Ectodermal cell (in vitro differentiated cells): ENCODE measurements around the gene NFKBIB.
"Not testable (repeated sequence)": the region's sequence is repeated elsewhere in the genome, so short reads cannot be mapped to it uniquely, and the experiment has no call there.

ENCODE experiments used
- H3K27ac ChIP-seq: 2 replicates; pipeline ENCODE4 v1.7.0; 2013; ENCODE audit warnings: mild to moderate bottlenecking, low read depth, low read length; ENCODE audit not compliant: insufficient read depth, poor library complexity, severe bottlenecking
- H3K27me3 ChIP-seq: 2 replicates; pipeline ENCODE4 v1.7.0; 2013; ENCODE audit warnings: mild to moderate bottlenecking, low read length; ENCODE audit not compliant: insufficient read depth, control insufficient read depth, poor library complexity, severe bottlenecking
- H3K36me3 ChIP-seq: one replicate; pipeline ENCODE4 v1.7.0; 2013; ENCODE audit warnings: low read length; ENCODE audit not compliant: control insufficient read depth, insufficient read depth
- H3K4me1 ChIP-seq: one replicate; pipeline ENCODE4 v1.7.0; 2013; ENCODE audit warnings: low read length; ENCODE audit not compliant: control insufficient read depth, insufficient read depth
- H3K4me3 ChIP-seq: 2 replicates; pipeline ENCODE4 v1.7.0; 2013; ENCODE audit warnings: low read depth, low read length, control low read depth; ENCODE audit not compliant: insufficient read depth
- H3K9me3 ChIP-seq: 2 replicates; pipeline ENCODE4 v1.7.0; 2013; ENCODE audit warnings: mild to moderate bottlenecking, low read length, moderate library complexity; ENCODE audit not compliant: control insufficient read depth
- WGBS, 2 experiments: methylation state at CpG; one replicate each; pipeline ENCODE4 v1.1.7; 2013; ENCODE audit warnings: missing lambda C conversion rate in 2 of 2; 5-methylcytosine and 5-hydroxymethylcytosine counted together

Gene NFKBIB

DNA sequence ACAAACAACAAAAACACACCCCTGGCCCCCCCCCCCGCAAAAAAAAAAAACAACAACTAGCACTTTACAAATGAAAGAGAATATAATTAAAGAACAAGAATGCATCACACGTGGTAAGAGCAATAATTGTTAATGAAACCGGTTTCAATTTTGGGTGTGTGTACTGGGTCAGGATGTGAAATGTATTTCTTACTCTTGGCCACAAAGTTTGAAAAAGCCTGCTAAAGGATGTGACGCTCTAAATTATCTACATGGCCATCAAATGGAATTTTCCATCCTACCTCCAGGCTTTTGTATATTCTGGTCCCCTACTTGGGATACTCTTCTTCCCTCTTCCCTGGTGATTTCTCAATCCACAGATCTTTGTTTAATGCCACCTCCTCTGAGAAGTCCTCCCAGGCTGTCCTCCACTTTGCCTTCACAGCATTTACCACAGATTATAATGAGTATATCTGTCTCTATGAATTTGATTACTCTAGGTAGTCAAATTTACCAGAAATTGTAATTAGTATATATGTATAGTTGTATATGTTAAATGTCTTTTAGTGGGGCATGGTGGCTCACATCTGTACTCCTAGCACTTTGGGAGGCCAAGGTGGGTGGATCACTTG, 28.7 kb downstream of the NFKBIB start:
- Histone ChIP-seq H3K4me1 (no peaks in the 10 kb centered on the region), H3K4me3 (no peak overlapping the region), H3K27ac (no peak overlapping the region), H3K9me3 (no peaks in the 10 kb centered on the region), H3K27me3 (no peaks in the 10 kb centered on the region), H3K36me3 (peaks cover 24% of the 10 kb centered on the region)
- 82 to 94% methylated on average over 3 to 4 of the region's 4 CpGs for WGBS, 2 experiments

DNA sequence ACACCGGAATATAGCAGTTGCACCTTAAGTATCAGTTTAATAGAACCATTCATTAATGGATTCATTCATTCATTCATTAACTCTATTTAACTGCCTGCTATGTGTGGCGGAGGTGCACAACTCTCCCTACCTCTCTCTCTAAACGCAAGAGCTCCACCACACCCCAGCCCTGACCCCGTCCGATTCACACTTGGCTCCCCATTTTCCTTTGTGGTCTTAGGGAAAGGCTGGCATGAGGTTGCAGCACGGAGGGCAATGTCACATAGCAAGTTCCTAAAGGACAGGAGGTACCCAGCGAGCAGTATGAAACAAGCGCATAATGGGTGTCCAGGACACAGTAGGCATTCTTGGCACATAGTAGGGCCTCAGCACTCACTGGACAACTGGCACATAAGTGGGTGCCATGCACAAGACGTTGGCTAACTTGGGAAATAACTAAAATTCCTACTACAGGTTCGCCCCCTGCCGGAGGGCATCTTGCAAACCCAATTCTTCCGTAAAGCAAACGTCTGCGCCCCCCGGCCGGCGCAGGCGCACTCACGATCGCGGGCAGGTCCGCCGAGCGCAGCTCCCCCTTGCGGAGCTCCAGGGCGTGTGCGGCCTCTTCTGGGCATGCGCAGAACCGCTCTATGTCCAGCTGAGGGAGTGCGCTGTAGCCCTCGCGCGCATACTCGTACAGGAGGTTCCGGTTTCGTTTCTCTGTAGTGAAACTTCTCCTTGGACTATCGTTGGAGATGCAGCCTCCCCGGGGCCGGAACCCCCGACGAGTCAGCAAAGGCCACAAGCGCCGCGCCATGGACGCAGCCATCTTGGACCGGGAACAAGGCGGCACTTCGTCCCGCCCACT, 30.4 kb downstream of the NFKBIB start, which contains the start of gene SARS2:
TSS of gene SARS2 (minus strand) at position 835 of the 847 bp plus-strand sequence. CDS start at position 808, 27 bp downstream.
- WGBS, 2 experiments, result 4% methylated on average over 49 of the region's 49 CpGs

DNA sequence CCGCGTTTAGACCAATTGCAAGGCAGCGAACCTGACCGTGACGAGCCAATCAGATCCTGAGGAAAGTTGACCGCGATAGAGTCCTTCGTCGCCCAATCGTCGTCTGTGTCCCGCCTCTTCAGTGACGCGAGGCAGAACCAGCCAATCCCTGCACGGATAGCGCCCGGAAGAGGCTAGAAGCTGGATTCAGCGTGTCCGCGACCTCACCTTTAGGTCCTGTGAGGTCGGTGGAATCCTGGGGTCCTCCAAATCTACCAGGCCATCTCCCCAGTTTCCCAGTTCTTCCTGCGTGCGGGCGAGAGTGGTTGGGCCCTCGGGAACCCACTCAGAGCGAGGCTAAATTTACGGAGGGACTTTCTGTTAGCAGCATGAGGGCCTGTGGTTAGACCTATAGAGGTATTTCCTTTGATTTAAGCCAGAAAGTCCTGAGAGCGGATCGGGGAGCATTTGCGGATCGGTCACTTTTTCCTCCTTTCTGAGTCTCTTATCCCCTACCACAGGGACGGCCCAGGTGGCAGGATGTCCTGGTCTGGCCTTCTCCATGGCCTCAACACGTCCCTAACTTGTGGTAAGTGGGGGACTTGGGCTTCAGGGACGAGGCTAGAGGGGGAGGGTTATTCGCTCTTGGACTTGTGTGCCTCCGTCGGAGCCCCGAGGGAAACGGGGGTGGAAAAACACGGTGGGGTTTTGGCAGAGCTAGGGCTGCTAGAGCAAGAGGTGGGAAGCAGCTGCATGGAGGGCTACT, 31.2 kb downstream of the NFKBIB start, which contains the start of gene MRPS12:
TSS of gene MRPS12 (plus strand) at position 169 of the 745 bp plus-strand sequence. CDS start at position 520, 351 bp downstream.
- Histone ChIP-seq H3K27ac (peak within 1 kb of the TSS; percentile 95), H3K4me3 (peak within 1 kb of the TSS; percentile 98), H3K4me1 (no peaks in the 10 kb centered on the region), H3K27me3 (no peaks in the 10 kb centered on the region), H3K36me3 (peaks cover 15% of the 10 kb centered on the region), H3K9me3 (no peaks in the 10 kb centered on the region)
- 0 to 1% methylated on average over 40 of the region's 40 CpGs for WGBS, 2 experiments

More for the DNA sequence above, 30.4 kb downstream of the NFKBIB start, which contains the start of gene SARS2:
- no peaks in the 10 kb centered on the region for H3K9me3 ChIP-seq
- H3K4me3 ChIP-seq, result peak within 1 kb of the TSS; percentile 98
- no peaks in the 10 kb centered on the region for H3K27me3 ChIP-seq
- H3K36me3 ChIP-seq, result peaks cover 19% of the 10 kb centered on the region
- peak within 1 kb of the TSS; percentile 95 for H3K27ac ChIP-seq
- H3K4me1 ChIP-seq, result no peaks in the 10 kb centered on the region

DNA sequence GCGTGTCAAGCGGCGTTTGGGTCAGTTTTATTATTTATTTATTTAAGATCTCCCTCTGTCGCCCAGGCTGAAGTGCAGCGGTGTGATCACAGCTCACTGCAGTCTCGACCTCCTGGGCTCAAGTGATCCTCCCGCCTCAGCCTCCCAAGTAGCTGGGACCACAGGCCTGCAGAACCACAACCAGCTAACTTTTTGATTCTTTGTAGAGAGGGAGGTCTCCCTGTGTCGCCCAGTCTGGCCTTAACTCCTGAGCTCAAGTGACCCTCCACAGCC, 31.7 kb downstream of the NFKBIB start:
- no peaks in the 10 kb centered on the region for H3K27me3 ChIP-seq
- 33 to 38% methylated on average over 8 of the region's 8 CpGs for WGBS, 2 experiments
- H3K27ac ChIP-seq, result no peak overlapping the region
- H3K4me1 ChIP-seq, result no peaks in the 10 kb centered on the region
- peak overlapping the region; percentile 98 for H3K4me3 ChIP-seq
- H3K9me3 ChIP-seq, result no peaks in the 10 kb centered on the region
- H3K36me3 ChIP-seq, result peaks cover 15% of the 10 kb centered on the region

DNA sequence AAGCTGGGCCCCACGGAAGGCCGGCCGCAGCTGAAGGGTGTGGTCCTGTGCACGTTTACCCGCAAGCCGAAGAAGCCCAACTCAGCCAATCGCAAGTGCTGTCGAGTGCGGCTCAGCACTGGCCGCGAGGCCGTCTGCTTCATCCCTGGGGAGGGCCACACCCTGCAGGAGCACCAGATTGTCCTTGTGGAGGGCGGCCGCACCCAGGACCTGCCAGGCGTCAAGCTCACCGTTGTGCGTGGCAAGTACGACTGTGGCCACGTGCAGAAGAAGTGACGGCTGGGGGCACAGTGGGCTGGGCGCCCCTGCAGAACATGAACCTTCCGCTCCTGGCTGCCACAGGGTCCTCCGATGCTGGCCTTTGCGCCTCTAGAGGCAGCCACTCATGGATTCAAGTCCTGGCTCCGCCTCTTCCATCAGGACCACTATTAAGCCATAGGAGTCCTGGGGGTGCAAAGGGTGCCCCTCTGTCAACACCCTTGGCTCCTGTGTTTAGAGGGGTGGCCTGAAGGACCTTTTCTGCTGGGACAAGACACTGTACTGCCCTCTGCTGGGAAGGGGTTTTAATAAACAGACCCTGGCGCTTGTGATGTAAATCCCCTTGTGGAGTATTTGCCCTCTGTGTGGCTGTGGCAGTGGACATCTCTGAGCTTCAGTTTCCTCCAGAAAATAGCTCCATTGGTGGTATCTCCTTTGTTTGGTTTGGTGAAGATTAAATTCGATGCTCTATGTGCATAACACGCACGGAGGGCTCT, 32.8 kb downstream of the NFKBIB start:
- no peaks in the 10 kb centered on the region for H3K27me3 ChIP-seq
- 95 to 96% methylated on average over 29 of the region's 29 CpGs for WGBS, 2 experiments
- no peaks in the 10 kb centered on the region for H3K4me1 ChIP-seq
- H3K27ac ChIP-seq, result no peak overlapping the region
- peaks cover 15% of the 10 kb centered on the region for H3K36me3 ChIP-seq
- H3K9me3 ChIP-seq, result no peaks in the 10 kb centered on the region
- no peak overlapping the region for H3K4me3 ChIP-seq

DNA sequence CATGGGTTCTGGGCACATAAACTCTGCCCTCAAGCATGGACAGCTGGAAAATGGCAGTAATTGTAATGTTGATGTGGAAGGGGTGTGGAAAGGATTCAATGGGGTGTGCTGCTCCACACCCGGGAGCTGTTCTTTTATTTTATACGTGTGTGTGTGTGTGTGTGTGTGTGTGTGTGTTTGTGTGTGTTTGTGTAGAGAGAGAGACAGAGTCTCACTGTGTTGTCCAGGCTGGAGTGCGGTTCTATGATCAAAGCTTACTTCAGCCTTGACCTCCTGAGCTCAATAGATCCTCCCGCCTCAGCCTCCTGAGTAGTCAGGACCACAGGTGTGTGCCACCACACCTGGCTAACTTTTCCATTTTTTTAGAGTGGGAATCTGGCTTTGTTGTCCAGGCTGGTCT, 33.8 kb downstream of the NFKBIB start:
- Histone ChIP-seq H3K4me3 (no peak overlapping the region), H3K4me1 (no peaks in the 10 kb centered on the region), H3K9me3 (no peaks in the 10 kb centered on the region), H3K36me3 (peaks cover 15% of the 10 kb centered on the region), H3K27ac (no peak overlapping the region), H3K27me3 (no peaks in the 10 kb centered on the region)
- WGBS, 2 experiments, result 85 to 93% methylated on average over 4 of the region's 4 CpGs

DNA sequence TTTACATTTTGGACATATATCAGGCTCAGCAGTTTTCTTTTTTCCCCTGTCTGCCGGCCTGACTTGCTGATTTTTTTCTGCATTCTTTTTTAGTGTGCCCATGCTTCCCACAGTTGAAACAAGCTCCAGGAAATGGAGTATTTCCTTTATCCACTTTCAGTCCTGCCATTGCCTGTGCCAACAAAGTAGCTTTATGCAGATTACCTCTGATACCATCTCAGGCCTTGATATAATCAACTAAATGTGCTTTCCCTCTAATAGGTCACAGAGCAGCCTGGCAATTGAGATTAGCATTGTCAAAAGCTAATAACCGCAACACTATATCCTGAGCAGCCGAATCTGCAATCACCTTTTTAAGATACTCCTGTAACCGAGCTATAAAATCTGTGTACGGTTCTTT, 40.2 kb downstream of the NFKBIB start:
- no peaks in the 10 kb centered on the region for H3K36me3 ChIP-seq
- no peak overlapping the region for H3K27ac ChIP-seq
- 89% methylated on average over 5 of the region's 5 CpGs for WGBS, 2 experiments
- no peaks in the 10 kb centered on the region for H3K4me1 ChIP-seq
- H3K9me3 ChIP-seq, result no peaks in the 10 kb centered on the region
- no peak overlapping the region for H3K4me3 ChIP-seq
- no peaks in the 10 kb centered on the region for H3K27me3 ChIP-seq

DNA sequence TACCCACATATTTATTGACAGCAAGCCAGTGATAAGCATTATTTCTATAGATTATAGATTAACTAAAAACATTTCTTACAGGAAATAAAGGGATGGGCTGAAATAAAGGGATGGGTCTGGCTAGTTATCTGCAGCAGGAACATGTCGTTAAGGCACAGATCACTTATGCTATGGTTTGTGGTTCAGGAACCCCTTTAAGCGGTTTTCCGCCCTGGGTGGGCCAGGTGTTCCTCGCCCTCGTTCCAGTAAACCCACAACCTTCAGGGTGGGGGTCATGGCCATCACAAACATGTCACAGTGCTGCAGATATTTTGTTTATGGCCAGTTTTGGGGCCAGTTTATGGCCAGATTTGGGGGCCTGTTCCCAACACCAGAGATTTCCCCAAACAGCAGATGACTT, 41.7 kb downstream of the NFKBIB start:
- H3K36me3 ChIP-seq, H3K27ac ChIP-seq, H3K27me3 ChIP-seq, H3K9me3 ChIP-seq, H3K4me1 ChIP-seq, H3K4me3 ChIP-seq: not testable (repeated sequence)
- 92 to 94% methylated on average over 5 of the region's 5 CpGs for WGBS, 2 experiments

DNA sequence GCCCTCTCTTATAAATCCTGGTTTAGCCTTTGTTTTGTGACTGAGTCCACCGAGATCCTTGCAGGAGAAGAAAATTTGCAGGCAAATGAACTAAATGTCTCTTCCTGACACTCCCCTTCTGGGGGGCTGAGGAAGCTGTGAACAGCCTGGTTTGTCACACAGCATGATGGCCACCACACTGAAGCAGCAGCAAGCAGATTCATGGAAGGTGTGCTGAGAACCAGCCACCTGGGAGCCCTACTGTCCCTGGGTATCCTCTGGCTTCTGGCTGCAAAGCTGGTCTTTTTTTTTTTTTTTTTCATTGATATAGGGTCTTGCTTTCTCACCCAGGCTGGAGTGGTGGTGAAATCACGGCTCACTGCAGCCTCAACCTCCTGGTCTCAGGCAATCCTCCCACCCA, 42.2 kb downstream of the NFKBIB start:
- Histone ChIP-seq H3K27me3 (no peaks in the 10 kb centered on the region), H3K4me1 (no peaks in the 10 kb centered on the region), H3K27ac (no peak overlapping the region), H3K4me3 (no peak overlapping the region), H3K36me3 (no peaks in the 10 kb centered on the region), H3K9me3 (no peaks in the 10 kb centered on the region)
- WGBS, 2 experiments, result 91 to 92% methylated on average over 2 of the region's 2 CpGs
